T-helper 2 cell treated with Interferon-gamma antibody and Interleukin-4, amounts not matched to agents 100 ng/mL and 5 ng/mL, for 36 hours (primary cell): ENCODE data around the gene TBC1D8. TPM values are rescaled to one million over a fixed set of nuclear protein-coding genes. Genes with fewer than 3 reads are reported as not detected.
"Not testable (repeated sequence)": the region's sequence is repeated elsewhere in the genome, so short reads cannot be mapped to it uniquely, and the experiment has no call there.

ENCODE experiments used
- intact Hi-C: fragments of 100-400 bp; cut with micrococcal nuclease; formaldehyde crosslinking; loops from one replicate; pipeline ENCODE4 v1.15.1; 2023
- total RNA-seq: library from RNA; stranded (reverse); gene quantifications from 2 replicates; pipeline ENCODE4 v1.2.3, GENCODE V29; 2022

Gene TBC1D8
- 0.66 and 0.73 TPM in 2 replicates for total RNA-seq

DNA sequence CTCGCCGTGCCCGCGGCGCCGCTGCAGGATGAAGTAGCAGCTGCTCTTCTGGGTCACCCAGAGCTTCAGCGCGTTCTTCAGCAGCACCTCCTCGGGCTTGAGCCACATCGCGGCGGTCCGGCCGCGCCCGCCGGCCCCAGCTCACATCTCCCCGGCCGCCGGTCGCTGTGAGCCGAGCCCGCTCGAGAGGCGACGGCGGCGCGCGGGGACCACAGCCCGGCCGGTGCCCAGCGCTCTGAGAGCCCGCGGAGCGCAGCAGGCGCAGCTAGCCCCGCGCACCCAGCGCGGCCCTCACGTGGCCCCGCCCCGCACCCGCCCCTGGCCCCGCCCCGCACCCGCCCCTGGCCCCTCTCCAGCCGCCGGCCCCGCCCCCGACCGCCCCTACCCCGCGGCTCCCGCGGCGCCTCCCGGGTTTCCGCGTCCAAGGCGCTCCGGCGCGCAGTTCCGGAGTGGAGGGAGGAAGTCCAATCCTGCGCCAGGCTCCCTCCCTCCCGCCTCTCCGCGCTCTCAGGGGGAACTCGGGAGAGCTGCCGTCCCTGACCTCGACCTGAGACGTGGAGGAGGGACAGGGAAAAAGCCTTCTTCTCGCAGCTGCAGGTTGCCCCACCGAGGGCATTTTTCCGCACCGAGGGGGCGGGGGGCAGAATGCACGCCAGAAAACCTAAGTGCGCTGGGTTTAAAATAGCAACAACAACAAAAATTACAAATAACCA, at the start of gene TBC1D8:
TSS of gene TBC1D8 (minus strand) at position 237 of the 713 bp plus-strand sequence. CDS start at position 108, 129 bp downstream.
- intact Hi-C loops = loop anchor here (5.0 kb wide), 3 partner anchors 56 to 149 kb away; partner anchors contain the start of genes CNOT11 and RPL31

DNA sequence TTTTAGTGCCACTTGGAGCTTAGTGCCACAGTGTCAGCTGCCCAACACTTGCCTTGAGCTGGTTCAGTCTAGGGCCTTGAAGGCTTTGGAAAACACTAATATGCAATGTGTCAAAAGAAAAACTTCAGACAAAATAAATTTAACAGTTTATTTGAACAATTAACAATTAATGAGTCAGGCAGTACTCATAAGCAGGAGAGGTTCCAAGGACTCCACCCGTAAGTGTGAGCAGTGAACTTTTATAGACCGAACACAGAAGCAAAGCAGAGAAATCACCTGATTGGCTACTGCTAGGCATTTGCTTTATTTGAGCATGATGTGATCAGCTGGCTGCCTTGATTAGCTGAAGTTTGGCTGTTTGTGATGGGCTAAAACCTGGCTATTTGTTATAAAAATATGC, 49.5 kb upstream of the TBC1D8 start:
- intact Hi-C loops = no loop called here

DNA sequence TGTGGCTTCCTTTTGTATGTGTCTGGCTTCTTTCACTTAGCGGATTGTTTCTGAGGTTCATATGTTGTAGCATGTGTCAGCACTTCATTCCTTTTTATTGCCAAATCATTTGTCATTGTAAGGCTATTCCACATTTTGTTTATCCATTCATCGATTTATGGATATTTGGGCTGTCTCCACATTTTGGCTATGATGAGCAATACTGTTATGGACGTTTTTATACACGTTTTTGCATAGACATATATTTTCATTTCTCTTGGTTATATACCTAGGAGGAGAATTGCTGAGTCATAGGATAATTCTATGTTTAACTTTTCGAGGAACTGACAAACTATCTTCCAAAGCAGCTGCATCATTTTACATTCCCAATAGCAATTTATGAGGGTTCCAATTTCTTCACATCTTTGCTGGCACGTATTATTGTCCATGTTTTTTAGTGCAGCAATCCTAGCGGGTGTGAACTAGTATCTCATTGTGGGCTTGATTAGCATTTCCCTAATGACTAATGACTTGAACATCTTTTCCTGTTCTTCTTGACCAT, 48.1 kb upstream of the TBC1D8 start:
- intact Hi-C loops = no loop called here

DNA sequence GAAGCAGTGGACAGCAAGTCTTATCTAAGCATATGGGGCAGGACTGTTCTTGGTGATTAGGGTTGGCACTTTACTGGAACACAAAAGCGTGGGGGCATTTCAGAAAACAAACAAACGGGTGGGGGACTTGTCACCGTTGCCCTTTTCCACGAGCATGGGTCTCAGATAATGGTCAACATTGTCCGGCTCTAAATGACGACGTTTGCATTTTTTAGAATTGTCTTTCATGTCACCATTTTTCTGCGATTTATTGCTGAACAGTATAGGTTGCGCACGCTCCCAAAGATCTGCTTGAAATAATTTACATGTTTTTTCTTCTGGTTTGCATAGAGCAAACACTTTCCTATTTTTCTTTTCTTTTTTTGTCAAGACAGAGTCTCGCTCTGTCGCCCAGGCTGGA, 46.6 kb upstream of the TBC1D8 start:
- intact Hi-C loops = no loop called here

DNA sequence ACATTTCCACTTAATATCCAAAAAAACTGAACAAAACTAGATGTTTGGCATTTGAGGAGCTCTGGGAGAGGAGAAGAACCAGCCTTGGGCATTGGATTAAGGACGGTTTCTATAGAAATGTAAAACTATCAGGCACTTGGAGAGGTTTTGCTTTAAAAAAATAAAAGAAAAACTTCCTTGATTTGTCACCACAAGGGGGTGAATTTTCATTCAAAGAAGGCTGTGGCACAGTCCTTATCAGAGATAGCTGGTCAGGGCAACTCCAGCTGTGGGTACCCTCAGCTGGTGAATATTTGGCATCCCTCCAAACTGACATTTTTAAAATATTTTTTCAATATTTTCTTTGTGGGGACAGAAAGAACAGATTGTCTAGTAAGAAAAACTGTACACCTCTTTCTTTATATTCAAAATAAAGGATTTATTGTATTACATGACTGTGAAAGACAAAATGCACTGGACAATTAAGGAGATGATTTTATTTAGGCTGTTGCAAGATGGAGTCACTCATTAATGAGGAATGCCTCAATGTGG, 46.1 kb upstream of the TBC1D8 start:
- intact Hi-C loops = no loop called here

DNA sequence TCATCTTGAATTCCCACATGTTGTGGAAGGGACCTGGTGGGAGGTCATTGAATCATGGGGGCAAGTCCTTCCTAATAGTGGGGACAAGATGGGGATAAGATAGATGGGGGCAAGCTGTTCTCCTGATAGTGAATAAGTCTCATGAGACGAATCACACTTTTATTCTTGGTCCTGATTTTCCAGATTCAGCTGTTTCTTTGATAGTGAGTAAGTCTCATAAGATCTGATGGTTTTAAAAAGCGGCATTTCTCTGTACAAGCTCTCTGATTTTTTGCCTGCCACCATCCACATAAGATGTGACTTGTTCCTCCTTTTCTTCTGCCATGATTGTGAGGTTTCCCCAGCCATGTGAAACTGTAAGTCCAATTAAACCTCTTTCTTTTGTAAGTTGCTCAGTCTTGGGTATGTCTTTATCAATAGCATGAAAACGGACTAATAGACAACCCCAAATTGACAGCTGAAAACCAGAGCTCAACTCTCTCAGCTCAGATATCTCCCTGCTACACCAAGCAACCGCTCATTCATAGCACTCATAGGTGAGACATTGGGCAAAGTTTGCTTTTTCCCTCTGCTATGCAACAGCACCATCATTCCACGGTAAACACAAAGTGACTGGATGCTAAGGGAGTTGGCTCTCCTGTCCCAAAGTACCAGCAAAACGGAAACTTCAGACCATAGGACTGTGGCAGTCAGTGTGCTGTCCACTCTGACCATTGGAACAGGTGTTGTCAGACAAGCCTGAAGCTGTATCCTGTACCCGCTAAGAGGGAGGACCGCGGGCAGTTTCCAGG, 44.9 kb upstream of the TBC1D8 start:
- intact Hi-C loops = no loop called here

DNA sequence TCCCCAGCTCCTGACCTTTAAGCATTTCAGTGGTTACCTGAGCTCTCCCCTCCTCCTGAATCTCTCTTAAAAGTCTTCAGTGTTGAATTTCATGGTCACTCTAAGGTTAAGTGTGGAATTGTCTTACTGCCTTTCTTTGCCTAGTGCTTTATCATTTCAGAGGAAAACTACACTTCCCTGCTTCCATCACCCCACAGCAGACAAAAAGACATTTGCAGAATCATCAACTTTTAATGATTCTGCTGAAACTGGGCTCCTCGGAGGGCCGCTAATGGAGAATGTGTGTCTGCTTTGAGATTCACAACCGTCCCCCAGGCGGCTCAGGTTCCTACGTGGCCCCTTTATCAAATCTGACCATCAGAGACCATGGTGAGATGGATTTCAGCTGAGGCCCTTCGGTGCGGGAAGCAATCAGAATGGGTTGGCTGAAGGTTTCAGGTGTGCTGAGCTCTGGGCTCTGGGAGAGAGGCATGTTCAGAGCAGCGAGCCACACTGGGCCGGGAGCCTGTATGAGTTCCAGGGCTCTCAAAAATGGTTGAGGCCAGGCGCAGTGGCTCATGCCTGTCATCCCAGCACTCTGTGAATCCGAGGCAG, 41.9 kb upstream of the TBC1D8 start:
- intact Hi-C loops = no loop called here

DNA sequence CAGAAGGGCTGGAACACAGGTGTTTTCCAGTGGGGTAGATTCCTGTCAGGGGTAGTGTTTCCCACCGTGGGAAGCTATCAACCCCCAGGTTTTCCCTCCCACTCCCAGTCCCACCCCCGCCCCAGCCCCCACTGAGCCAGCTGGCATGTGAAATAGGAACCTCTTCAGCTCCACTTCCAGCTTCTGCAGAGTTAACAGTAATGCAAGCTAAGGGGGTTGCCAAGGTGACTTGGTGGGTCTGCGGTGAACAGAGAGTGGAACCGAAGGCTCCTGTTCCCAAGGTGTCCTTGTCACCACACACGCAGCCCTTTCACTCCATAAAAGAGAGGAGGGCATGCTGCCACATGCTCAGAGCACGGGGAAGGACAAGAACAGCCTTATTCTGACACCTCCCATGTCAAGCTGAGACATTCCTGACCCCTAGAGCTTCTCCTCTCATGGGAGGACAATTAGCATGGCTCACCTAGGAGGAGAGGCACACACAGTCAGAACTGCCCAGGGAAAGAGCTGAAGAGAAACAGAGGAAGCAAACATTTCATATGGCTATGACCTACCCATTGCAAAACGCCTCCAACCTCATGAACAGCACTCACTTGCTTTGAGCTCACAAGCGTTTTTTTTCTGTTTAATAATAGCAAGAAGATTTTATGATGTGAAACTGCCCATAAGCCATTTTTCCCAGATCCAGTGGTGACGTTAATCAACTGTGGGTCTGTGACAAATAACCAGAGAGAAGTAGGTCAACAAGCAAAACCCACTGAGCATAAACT, 39.8 kb upstream of the TBC1D8 start:
- intact Hi-C loops = no loop called here

DNA sequence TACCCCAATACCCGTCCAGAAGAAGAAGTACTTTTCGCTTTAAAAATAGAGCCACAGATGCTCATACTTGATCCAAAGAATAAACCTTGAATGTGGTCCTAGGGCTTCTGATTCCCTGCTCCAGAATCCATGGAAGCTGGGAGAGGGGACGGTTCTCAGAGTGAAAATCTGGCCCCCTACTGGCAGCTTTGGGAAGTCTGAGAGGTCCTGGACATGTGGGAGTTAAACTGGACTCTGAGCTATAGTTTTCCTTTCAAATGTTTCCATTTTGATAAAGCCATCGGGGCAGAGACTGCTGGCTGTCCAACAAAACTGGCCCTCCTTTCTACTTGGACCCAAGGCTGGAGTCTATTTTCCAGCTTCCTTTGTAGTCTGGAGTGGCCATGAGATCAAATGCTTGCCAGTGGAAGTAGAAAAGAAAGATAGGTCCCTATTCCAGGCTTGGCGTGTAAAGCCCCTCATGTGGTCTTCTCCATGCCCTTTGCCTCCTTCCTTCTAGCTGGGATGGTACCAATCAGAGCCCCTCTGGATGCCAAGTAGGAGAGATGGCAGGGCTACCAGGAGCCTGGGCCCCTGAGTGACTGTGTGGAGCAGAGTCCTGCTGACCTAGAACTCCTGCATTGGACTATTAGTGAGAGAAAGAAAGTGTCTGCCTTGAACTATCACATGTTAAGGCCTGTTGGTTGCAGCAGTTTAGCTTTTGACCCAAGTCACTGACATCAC, 37.7 kb upstream of the TBC1D8 start:
- intact Hi-C loops = no loop called here

DNA sequence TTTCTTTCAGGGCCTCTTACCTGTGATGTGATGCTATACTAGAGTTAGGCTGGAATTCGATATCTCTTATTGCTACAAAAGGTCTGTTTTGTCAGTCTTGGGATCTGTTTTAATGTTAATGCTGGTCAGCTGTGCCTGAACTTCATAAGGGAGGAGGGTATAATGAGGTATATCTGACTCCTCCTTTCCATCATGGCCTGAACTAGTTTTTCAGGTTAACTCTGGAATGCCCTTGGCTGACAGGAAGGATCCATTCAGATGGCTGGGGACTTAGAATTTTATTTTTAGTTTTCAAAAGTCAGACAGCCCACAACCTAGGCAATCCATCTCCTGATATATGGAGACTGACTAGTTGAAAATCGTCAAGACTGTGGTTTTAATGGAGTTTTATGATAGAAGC, 35.9 kb upstream of the TBC1D8 start:
- intact Hi-C loops = no loop called here

DNA sequence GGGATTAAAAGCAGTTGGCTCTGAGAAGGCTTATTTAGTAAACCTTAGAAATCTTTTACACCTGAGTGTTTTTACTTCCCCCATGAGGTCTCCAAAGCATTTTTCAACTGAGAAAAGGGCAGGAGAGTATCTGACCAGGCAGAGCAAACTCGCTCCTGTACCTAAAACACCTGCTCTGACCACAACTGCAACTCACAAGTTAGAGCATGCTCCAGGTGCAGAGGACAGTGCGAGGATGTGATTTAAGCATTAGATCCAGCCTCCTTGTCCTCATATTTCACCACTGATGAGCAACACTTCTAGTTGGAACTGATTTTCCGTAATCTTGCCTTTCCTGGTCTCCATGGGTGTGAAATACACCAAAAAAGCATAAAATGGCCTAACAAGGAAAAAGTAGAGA, 34.5 kb upstream of the TBC1D8 start:
- intact Hi-C loops = no loop called here

DNA sequence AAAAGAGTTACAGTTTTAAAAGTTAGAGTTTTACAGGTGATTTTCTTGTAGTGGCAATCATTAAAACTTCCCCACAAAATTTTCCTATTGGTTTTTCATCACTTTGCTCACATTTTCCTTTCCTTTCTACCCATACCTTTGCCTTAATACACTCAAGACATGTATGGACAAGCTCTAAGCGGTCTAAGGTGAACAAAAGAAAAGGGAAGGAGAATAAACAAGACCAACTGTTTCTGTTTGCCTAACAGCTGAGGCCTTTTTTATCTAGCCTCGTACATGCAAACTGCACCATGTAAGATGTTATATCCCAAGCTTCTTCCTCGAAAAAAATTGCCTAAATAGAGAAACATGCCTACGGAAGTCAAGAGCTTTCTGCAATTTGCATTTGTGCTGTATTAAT, 33.9 kb upstream of the TBC1D8 start:
- intact Hi-C loops = no loop called here

DNA sequence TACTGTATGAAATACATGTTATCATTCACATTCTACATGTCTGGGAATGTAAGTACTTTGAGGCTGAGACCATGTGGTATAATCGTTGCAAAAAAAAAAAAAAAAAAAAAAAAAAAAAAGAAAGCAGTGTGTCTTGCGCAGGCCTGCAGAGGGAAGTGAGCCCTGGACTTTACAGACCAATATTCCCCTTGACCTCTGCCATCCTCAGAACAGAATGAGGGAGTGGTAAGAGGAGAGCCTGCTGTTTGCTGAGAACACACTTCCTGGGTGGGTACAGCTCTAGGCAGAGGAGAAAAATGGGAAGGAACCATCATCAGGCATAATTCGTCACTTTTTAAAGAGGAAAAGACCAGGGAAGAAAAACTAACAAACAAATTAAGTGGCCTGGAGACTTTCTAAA, 28.8 kb upstream of the TBC1D8 start:
- intact Hi-C loops = no loop called here

DNA sequence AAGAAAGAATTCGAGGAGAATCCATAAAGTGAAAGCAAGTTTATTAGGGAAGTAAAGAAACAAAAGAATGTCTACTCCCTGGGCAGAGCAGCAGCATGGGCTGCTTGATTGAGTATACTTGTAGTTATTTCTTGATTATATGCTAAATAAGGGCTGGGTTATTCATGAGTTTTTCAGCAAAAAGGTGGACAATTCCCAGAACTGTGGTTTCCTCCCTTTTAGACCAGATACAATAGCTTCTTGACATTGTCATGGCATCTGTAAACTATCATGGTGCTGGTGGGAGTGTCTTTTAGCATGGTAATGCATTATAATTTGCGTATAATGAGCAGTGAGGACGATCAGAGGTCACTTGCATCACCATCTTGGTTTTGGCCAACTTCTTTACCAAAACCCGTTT, 25.6 kb upstream of the TBC1D8 start:
- intact Hi-C loops = no loop called here

DNA sequence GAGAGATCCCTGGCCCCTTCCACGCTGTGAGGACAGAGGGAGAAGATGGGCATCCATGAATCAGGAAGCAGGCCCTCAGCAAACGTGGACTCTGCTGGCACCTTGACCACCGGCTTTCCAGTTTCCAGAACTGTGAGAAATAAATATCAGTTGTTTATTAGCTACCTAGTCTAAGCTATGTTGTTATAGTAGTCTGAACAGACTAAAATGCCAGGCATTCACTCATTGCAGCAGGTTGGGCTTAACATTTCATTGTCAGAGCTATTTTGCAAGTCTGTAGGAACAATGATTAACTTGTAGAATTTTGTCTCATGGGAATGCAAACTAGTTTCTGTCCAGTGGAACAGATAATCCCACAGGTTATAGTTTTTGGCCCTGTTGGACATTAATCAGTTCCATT, 24.8 kb upstream of the TBC1D8 start:
- intact Hi-C loops = no loop called here

DNA sequence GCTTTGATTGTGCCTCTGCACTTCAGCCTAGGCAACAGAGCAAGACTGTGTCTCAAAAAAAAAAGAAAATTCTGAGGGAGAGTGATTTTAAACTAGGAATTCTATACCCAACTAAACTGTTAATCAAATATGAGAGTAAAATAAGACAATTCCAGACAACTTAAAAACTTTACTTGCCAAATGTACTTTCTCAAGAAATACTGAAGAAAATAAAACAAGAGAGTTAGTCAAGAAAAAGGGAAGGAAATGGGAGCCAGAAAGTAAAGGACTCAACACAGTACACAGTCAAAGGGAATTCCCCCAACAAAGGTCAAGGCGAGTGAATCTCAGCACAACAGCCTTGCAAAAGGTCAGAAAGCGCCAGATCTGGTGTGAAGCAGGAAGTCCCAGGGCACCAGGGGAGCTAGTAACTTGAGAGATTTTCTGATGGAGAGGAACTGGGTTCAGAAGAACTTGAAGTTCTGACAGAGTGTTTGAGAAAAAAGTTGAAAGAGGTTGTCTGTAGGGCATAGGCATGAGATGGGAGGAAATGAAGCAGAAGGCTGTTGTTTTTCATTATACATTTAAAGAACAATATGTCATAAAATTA, 22.6 kb upstream of the TBC1D8 start:
- intact Hi-C loops = no loop called here

DNA sequence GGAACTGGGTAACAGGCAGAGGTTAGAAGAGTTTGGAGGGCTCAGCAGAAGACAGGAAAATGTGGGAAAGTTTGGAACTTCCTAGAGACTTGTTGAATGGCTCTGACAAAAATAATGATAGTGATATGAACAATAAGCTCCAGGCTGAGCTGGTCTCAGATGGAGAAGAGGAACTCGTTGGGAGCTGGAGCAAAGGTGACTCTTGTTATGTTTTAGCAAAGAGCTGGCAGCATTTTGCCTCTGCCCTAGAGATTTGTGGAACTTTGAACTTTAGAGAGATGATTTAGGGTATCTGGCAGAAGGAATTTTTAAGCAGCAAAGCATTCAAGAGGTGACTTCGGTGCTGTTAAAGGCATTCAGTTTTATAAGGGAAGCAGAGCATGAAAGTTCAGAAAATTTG, 18.6 kb upstream of the TBC1D8 start:
- intact Hi-C loops = not testable (repeated sequence)

DNA sequence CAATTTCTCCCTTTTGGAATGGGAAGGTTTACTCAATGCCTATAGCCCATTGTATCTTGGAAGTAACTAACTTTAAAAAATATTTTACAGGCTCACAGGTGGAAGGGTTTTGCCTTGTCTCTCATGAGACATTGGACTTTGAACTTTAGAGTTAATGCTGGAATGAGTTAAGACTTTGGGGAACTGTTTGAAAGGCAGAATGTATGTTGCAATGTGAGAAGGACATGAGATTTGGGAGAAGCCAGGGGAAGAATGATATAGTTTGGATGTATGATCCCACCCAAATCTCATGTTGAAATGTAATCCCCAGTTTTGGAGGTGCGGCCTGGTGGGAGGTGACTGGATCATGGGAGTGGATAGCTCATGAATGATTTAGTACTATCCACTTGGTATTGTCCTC, 17.5 kb upstream of the TBC1D8 start:
- intact Hi-C loops = no loop called here

DNA sequence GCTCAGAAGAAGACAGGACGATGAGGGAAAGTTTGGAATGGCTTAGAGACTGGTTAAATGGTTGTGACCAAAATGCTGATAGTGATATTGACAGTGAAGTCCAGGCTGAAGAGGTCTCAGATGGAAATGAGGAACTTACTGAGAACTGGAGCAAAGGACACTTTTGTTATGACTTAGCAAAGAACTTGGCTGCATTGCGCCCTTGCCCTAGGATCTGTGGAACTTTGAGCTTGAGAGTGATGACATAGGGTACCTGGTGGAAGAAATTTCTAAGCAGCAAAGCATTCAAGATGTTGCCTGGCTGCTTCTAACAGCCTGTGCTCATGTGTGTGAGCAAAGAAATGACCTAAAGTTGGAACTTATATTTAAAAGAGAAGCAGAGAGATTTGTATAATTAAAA, 16.4 kb upstream of the TBC1D8 start:
- intact Hi-C loops = not testable (repeated sequence)

DNA sequence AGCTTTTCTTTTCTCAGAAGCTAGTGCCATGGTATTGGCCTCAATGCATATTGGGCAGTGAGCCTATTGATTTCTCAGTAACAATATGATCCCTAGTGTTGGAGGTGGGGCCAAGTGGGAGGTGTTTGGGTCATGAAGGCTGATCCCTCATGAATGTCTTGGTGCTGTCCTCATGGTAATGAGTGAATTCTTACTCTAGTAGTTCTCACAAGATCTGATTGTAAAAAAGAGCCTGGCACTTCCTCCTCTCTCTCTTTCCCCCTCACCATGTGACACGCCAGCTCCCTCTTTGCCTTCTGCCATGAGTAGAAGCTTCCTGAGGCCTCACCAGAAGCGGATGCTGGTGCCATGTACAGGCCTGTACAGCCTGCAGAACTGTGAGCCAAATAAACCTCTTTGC, 12.8 kb upstream of the TBC1D8 start:
- intact Hi-C loops = no loop called here
